Esophagus squamous epithelium (tissue), 5 donors: Measurements from ENCODE around the gene UBAC2. TPM values are rescaled to one million over a fixed set of nuclear protein-coding genes. Genes with fewer than 3 reads are reported as not detected.

Experiments
- DNase-seq: peaks from one replicate; lab custom pipeline; 2025; lab: John Stamatoyannopoulos, UW
- H3K27ac ChIP-seq, 4 donors: fragments of 200-600 bp; sonication (generic); one replicate each; pipeline ENCODE4 v1.5.1; 2016 to 2019; ENCODE audit warnings: mild to moderate bottlenecking in 1 of 4
- H3K27me3 ChIP-seq, 4 donors: fragments of 200-600 bp; sonication (generic); 1 replicate in 3 of 4; 2 replicates in 1 of 4; pipeline versions ENCODE4 v1.5.1 to v1.6.0; 2017 to 2021; ENCODE audit warnings: antibody characterized with exemption in 1 of 4
- H3K36me3 ChIP-seq, 3 donors: fragments of 200-600 bp; sonication (generic); one replicate each; pipeline ENCODE4 v1.5.1; 2016 to 2019
- H3K4me1 ChIP-seq, 3 donors: fragments of 200-600 bp; sonication (generic); one replicate each; pipeline ENCODE4 v1.5.1; 2017 to 2019
- H3K4me3 ChIP-seq, 4 donors: fragments of 200-600 bp; sonication (generic); 1 replicate in 3 of 4; 2 replicates in 1 of 4; pipeline ENCODE4 v1.5.1; 2016 to 2019; ENCODE audit warnings: mild to moderate bottlenecking in 2 of 4, moderate library complexity in 1 of 4
- H3K9me3 ChIP-seq, 3 donors: fragments of 200-600 bp; sonication (generic); one replicate each; pipeline ENCODE4 v1.5.1; 2016 to 2019
- CTCF ChIP-seq, 6 experiments: fragments of 450-650 bp in 4 of 6; fragments of 200-600 bp in 2 of 6; sonication (generic) in 2 of 6; IDR thresholded peaks; one replicate each; pipeline ENCODE4 v1.5.1; 2016 to 2019; ENCODE audit warnings: antibody characterized with exemption in 6 of 6, mild to moderate bottlenecking in 4 of 6, moderate library complexity in 4 of 6
- POLR2A ChIP-seq, 4 donors: fragments of 450-650 bp; IDR thresholded peaks; one replicate each; pipeline ENCODE4 v1.6.1; 2017; ENCODE audit warnings: antibody characterized with exemption in 4 of 4, mild to moderate bottlenecking in 4 of 4, moderate library complexity in 3 of 4
- WGBS, 2 donors: methylation state at CpG; one replicate each; pipeline ENCODE4 v1.1.5; 2018; 5-methylcytosine and 5-hydroxymethylcytosine counted together
- intact Hi-C: fragments of 100-400 bp; cut with DNase I; formaldehyde crosslinking; loops from one replicate; pipeline ENCODE4 v1.15.0; 2022
- total RNA-seq, 4 donors: library from RNA; depleted of rRNA; stranded (reverse); fragments of >200 nt; gene quantifications; one replicate each; pipeline ENCODE4 v1.1.0, GENCODE V29; 2016
- donor health status: DM: yes; HTN: yes; CAD: no.

The UBAC2 gene
- total RNA-seq, 4 donors from 2014 or later = 60.8 to 84.6 (median 75.0) TPM

DNA sequence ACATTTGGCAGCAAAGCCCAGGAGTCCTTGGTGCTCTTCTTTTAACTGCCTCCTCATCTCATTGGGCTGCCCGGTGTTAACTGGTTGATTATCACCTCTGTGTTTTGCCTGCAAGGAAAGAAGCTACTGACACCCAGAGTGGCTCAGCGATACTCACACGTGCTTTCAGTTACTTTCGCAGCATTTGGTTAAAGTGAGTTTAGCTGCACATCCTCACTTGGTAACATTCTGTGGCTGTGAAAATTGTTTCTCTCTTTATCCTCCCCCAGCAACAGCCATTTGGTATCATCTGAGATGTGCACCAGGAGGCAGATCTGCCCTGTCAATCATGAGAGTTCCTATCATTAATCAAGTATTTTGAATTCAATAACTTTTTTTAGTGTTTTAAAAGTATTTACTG is 151.1 kb downstream of the UBAC2 start:
- peak overlapping the region in 1 of 4 donors; percentile 32 for H3K27ac ChIP-seq
- H3K4me3 ChIP-seq = no peak overlapping the region
- H3K9me3 ChIP-seq = no peaks in the 10 kb centered on the region
- H3K36me3 ChIP-seq = peaks cover 0 to 79% (median 6%) of the 10 kb centered on the region in 3 donors
- H3K4me1 ChIP-seq = peaks cover 24 to 34% (median 26%) of the 10 kb centered on the region in 3 donors
- no peak for DNase-seq
- no peak for TF ChIP-seq CTCF (IDR thresholded peaks at IDR 0.05)
- peak in 1 of 4 donors; percentile 18 for TF ChIP-seq POLR2A (IDR thresholded peaks at IDR 0.05)
- H3K27me3 ChIP-seq = no peaks in the 10 kb centered on the region
- intact Hi-C loops = no loop called here
- WGBS, 2 donors = 70 to 85% methylated on average over 4 of the region's 4 CpGs

DNA sequence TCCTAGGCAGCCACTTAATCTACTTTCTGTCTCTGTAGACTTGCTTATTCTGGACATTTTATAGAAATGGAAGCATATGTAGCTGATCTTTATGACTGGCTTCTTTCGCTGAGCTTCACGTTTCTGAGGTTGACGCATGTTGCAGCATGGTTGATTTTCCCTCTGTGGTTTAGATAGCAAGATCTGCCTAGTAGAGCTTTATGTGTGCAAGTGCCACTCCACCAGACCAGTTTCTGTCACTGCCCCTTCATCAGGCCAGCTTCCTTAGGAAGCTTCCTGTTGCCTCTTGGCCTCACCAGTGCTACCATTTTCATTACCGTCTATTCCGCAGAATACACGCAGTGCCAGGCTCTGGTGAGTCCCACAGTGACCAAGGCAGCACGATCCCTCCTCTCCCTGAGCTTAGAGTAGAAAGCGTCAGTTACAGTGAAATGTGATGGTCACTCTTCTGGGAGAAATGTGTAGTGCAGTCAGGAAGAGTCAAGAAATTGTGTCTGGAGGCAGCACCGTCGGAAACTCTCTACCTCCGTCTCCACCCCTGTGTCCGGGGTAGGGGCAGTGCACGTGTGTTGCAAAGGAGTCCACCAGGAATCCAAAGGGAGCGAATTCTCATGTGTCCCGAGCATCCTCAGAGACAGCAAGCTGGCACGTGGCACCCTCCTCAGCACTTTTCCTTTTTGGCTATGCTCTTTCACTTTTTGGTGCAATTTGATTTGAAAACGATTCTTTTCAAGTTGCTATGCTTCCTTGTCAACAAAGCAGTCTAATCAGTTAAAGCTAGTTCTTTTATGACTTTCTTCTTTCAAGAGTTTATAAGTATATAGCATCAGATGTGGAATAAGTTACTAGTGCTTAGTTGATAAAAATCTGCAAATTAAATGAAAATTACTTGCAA is 151.9 kb downstream of the UBAC2 start:
- DNase-seq = no peak
- no peaks in the 10 kb centered on the region for H3K9me3 ChIP-seq
- intact Hi-C loops = no loop called here
- H3K36me3 ChIP-seq = peaks cover 0 to 79% (median 6%) of the 10 kb centered on the region in 3 donors
- peaks cover 28 to 42% (median 30%) of the 10 kb centered on the region in 3 donors for H3K4me1 ChIP-seq
- H3K4me3 ChIP-seq = no peak overlapping the region
- TF ChIP-seq POLR2A (IDR thresholded peaks at IDR 0.05) (no peak), CTCF (IDR thresholded peaks at IDR 0.05) (no peak)
- WGBS, 2 donors = 76 to 85% methylated on average over 13 to 15 of the region's 17 CpGs
- H3K27ac ChIP-seq = peak overlapping the region in 2 of 4 donors; percentile 32 to 36
- no peaks in the 10 kb centered on the region for H3K27me3 ChIP-seq

GRCh38 chr13:99353246-99353600 is 152.6 kb downstream of the UBAC2 start:
- intact Hi-C loops = no loop called here
- H3K4me3 ChIP-seq = no peak overlapping the region
- peaks cover 0 to 78% (median 6%) of the 10 kb centered on the region in 3 donors for H3K36me3 ChIP-seq
- no peak for TF ChIP-seq POLR2A (IDR thresholded peaks at IDR 0.05)
- no peak for TF ChIP-seq CTCF (IDR thresholded peaks at IDR 0.05)
- DNase-seq = no peak
- WGBS, 2 donors = 71 to 95% methylated on average over 2 of the region's 2 CpGs
- no peak overlapping the region for H3K27ac ChIP-seq
- no peaks in the 10 kb centered on the region for H3K9me3 ChIP-seq
- peaks cover 28 to 44% (median 30%) of the 10 kb centered on the region in 3 donors for H3K4me1 ChIP-seq
- H3K27me3 ChIP-seq = no peaks in the 10 kb centered on the region

DNA sequence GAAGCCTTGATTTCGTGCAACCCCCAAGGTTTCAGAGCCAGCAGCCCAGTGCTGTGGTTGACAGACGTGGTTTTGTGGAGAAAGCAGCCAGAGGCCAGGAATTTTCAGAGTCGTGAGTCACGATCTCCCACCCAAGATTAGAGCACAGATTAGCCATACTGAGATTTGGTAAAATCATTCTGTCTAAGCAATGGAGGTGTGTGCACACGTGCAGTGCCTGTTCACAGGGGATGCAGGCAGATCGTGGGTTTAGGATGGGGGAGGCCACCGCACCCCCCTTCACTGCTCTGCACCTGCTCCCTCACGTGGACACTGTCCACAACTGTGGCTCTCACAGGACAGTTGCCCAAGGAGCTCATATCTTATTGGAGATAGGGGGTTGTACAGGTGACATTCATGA is 153.2 kb downstream of the UBAC2 start:
- Histone ChIP-seq H3K9me3 (no peaks in the 10 kb centered on the region), H3K36me3 (peaks cover 0 to 78% (median 6%) of the 10 kb centered on the region in 3 donors), H3K27me3 (no peaks in the 10 kb centered on the region), H3K4me3 (no peak overlapping the region), H3K27ac (peak overlapping the region in 3 of 4 donors; percentile 23 to 88 (median 73)), H3K4me1 (peaks cover 28 to 44% (median 30%) of the 10 kb centered on the region in 3 donors)
- TF ChIP-seq POLR2A (IDR thresholded peaks at IDR 0.05) (no peak), CTCF (IDR thresholded peaks at IDR 0.05) (no peak)
- DNase-seq = no peak
- WGBS, 2 donors = 79 to 80% methylated on average over 1 to 5 of the region's 8 CpGs
- intact Hi-C loops = no loop called here

GRCh38 chr13:99354371-99354951 is 153.8 kb downstream of the UBAC2 start:
- peaks cover 0 to 78% (median 6%) of the 10 kb centered on the region in 3 donors for H3K36me3 ChIP-seq
- peaks cover 28 to 44% (median 30%) of the 10 kb centered on the region in 3 donors for H3K4me1 ChIP-seq
- H3K4me3 ChIP-seq = no peak overlapping the region
- no peaks in the 10 kb centered on the region for H3K27me3 ChIP-seq
- H3K9me3 ChIP-seq = no peaks in the 10 kb centered on the region
- H3K27ac ChIP-seq = peak overlapping the region in 3 of 4 donors; percentile 55 to 88 (median 73)
- 44 to 46% methylated on average over 7 to 8 of the region's 8 CpGs for WGBS, 2 donors
- intact Hi-C loops = no loop called here
- DNase-seq = no peak
- no peak for TF ChIP-seq POLR2A (IDR thresholded peaks at IDR 0.05)
- TF ChIP-seq CTCF (IDR thresholded peaks at IDR 0.05) = no peak
